ENCODE data around the gene SPIRE2. TPM values are rescaled to one million over a fixed set of nuclear protein-coding genes. Genes with fewer than 3 reads are reported as not detected.

Gene SPIRE2
- total and polyA plus RNA-seq, 2 experiments from 2014 or later, result 18.4 to 21.7 TPM

GRCh38 chr16:89908236-89908635, 80.0 kb downstream of the SPIRE2 start:
- Histone ChIP-seq H3K36me3 (replicated peaks; ENCODE audit: insufficient read depth, low read depth) (no peaks in the 10 kb centered on the region), H2AFZ (no peak overlapping the region), H3K27ac (no peak overlapping the region), H3K4me2 (no peak overlapping the region), H4K20me1 (ENCODE audit: insufficient read depth, poor library complexity, severe bottlenecking) (no peaks in the 10 kb centered on the region), H3K9me3 (ENCODE audit: low read depth) (no peaks in the 10 kb centered on the region), H3K9me2 (replicated peaks; ENCODE audit: insufficient read depth) (no peaks in the 10 kb centered on the region), H3K4me1 (ENCODE audit: insufficient read depth) (no peaks in the 10 kb centered on the region), H3K27me3 (no peaks in the 10 kb centered on the region), H3K4me3 (no peak overlapping the region), H3K79me2 (no peaks in the 10 kb centered on the region)
- WGBS (ENCODE audit: low lambda C conversion rate, missing lambda C conversion rate), result no CpG with 5 or more reads among the region's 4 CpGs
- DNase-seq (ENCODE audit: low spot score), result no peak
- no peak for TF ChIP-seq EZH2phosphoT487 (IDR thresholded peaks at IDR 0.05; ENCODE audit: low read depth, severe bottlenecking, unreplicated experiment)

- no peak overlapping the region for H3K27ac ChIP-seq
- H3K79me2 ChIP-seq, result no peaks in the 10 kb centered on the region
- H3K9me3 ChIP-seq (ENCODE audit: low read depth), result no peaks in the 10 kb centered on the region
- no peaks in the 10 kb centered on the region for H3K27me3 ChIP-seq
- no peaks in the 10 kb centered on the region for H3K4me1 ChIP-seq (ENCODE audit: insufficient read depth)
- no peaks in the 10 kb centered on the region for H3K9me2 ChIP-seq (replicated peaks; ENCODE audit: insufficient read depth)
- no peak overlapping the region for H3K4me2 ChIP-seq
- WGBS (ENCODE audit: low lambda C conversion rate, missing lambda C conversion rate), result 78% methylated on average over 46 of the region's 47 CpGs
- TF ChIP-seq CTCF (IDR thresholded peaks at IDR 0.05; ENCODE audit: poor library complexity), result peak; percentile 70
- TF ChIP-seq EZH2 (IDR thresholded peaks at IDR 0.05; ENCODE audit: borderline replicate concordance), result no peak
- no peaks in the 10 kb centered on the region for H4K20me1 ChIP-seq (ENCODE audit: insufficient read depth, poor library complexity, severe bottlenecking)
- no peak overlapping the region for H3K4me3 ChIP-seq
- no peaks in the 10 kb centered on the region for H3K36me3 ChIP-seq (replicated peaks; ENCODE audit: insufficient read depth, low read depth)
- H2AFZ ChIP-seq, result no peak overlapping the region
- DNase-seq (ENCODE audit: low spot score), result peak; percentile 84
Measured at GRCh38 chr16:89909777-89910716, 81.8 kb downstream of the SPIRE2 start.

- H3K27me3 ChIP-seq, result no peaks in the 10 kb centered on the region
- no peaks in the 10 kb centered on the region for H3K9me3 ChIP-seq (ENCODE audit: low read depth)
- H2AFZ ChIP-seq, result no peak overlapping the region
- no peak for DNase-seq (ENCODE audit: low spot score)
- H3K4me2 ChIP-seq, result no peak overlapping the region
- no peaks in the 10 kb centered on the region for H4K20me1 ChIP-seq (ENCODE audit: insufficient read depth, poor library complexity, severe bottlenecking)
- TF ChIP-seq EZH2phosphoT487 (IDR thresholded peaks at IDR 0.05; ENCODE audit: low read depth, severe bottlenecking, unreplicated experiment) (no peak), EZH2 (IDR thresholded peaks at IDR 0.05; ENCODE audit: borderline replicate concordance) (no peak), CTCF (IDR thresholded peaks at IDR 0.05; ENCODE audit: poor library complexity) (no peak)
- WGBS (ENCODE audit: low lambda C conversion rate, missing lambda C conversion rate), result 96% methylated on average over 26 of the region's 27 CpGs
- H3K4me1 ChIP-seq (ENCODE audit: insufficient read depth), result no peaks in the 10 kb centered on the region
- H3K27ac ChIP-seq, result no peak overlapping the region
- H3K9me2 ChIP-seq (replicated peaks; ENCODE audit: insufficient read depth), result no peaks in the 10 kb centered on the region
- no peak overlapping the region for H3K4me3 ChIP-seq
- no peaks in the 10 kb centered on the region for H3K36me3 ChIP-seq (replicated peaks; ENCODE audit: insufficient read depth, low read depth)
- H3K79me2 ChIP-seq, result no peaks in the 10 kb centered on the region
Measured at GRCh38 chr16:89910717-89911354, 82.6 kb downstream of the SPIRE2 start.

GRCh38 chr16:89911375-89911774, 83.1 kb downstream of the SPIRE2 start:
- Histone ChIP-seq H3K9me2 (replicated peaks; ENCODE audit: insufficient read depth) (no peaks in the 10 kb centered on the region), H3K79me2 (no peaks in the 10 kb centered on the region), H2AFZ (no peak overlapping the region), H3K36me3 (replicated peaks; ENCODE audit: insufficient read depth, low read depth) (no peaks in the 10 kb centered on the region), H4K20me1 (ENCODE audit: insufficient read depth, poor library complexity, severe bottlenecking) (no peaks in the 10 kb centered on the region), H3K4me2 (no peak overlapping the region), H3K27me3 (no peaks in the 10 kb centered on the region), H3K4me1 (ENCODE audit: insufficient read depth) (no peaks in the 10 kb centered on the region), H3K9me3 (ENCODE audit: low read depth) (no peaks in the 10 kb centered on the region), H3K4me3 (no peak overlapping the region), H3K27ac (no peak overlapping the region)
- WGBS (ENCODE audit: low lambda C conversion rate, missing lambda C conversion rate), result 97% methylated on average over 14 of the region's 14 CpGs
- TF ChIP-seq EZH2 (IDR thresholded peaks at IDR 0.05; ENCODE audit: borderline replicate concordance) (no peak), CTCF (IDR thresholded peaks at IDR 0.05; ENCODE audit: poor library complexity) (no peak), EZH2phosphoT487 (IDR thresholded peaks at IDR 0.05; ENCODE audit: low read depth, severe bottlenecking, unreplicated experiment) (no peak)
- DNase-seq (ENCODE audit: low spot score), result no peak

Measured in hepatocyte (in vitro differentiated cells).